Transverse colon (tissue), 4 donors: ENCODE results near the gene TIMP3. TPM values are rescaled to one million over a fixed set of nuclear protein-coding genes. Genes with fewer than 3 reads are reported as not detected.
"Not testable (repeated sequence)": the region's sequence is repeated elsewhere in the genome, so short reads cannot be mapped to it uniquely, and the experiment has no call there.

Experiments
- DNase-seq: peaks from one replicate; pipeline ENCODE4 v3.0.0-alpha.2; 2019
- H3K27ac ChIP-seq, 4 donors: fragments of 200-600 bp; sonication (generic); 2 replicates each; pipeline ENCODE4 v1.5.1; 2016 to 2018; ENCODE audit warnings: inconsistent platforms in 4 of 4
- H3K27me3 ChIP-seq: fragments of 200-600 bp; sonication (generic); 2 replicates; pipeline ENCODE4 v1.5.1; 2017; ENCODE audit warnings: inconsistent platforms
- H3K36me3 ChIP-seq, 4 donors: fragments of 200-600 bp; sonication (generic); 2 replicates each; pipeline ENCODE4 v1.5.1; 2017 to 2019; ENCODE audit warnings: inconsistent platforms in 4 of 4
- H3K4me1 ChIP-seq, 4 donors: fragments of 200-600 bp; sonication (generic); 2 replicates each; pipeline ENCODE4 v1.5.1; 2017 to 2020; ENCODE audit warnings: inconsistent platforms in 4 of 4
- H3K4me3 ChIP-seq, 4 donors: fragments of 200-600 bp; sonication (generic); 1 replicate in 1 of 4; 2 replicates in 3 of 4; pipeline versions ENCODE4 v1.5.1 to v1.6.1; 2017 to 2019; ENCODE audit warnings: inconsistent platforms in 4 of 4
- H3K9me3 ChIP-seq, 2 donors: fragments of 200-600 bp; sonication (generic); 2 replicates each; pipeline ENCODE4 v1.5.1; 2017 to 2019; ENCODE audit warnings: inconsistent platforms in 2 of 2
- EP300 ChIP-seq: sonication (generic); formaldehyde crosslinking; IDR thresholded peaks from one replicate; pipeline ENCODE4 v1.6.1; 2017; ENCODE audit warnings: antibody characterized with exemption, low read depth
- POLR2A ChIP-seq: fragments of 450-650 bp; IDR thresholded peaks from one replicate; pipeline ENCODE4 v1.6.1; 2016; ENCODE audit warnings: antibody characterized with exemption, mild to moderate bottlenecking, moderate library complexity
- POLR2AphosphoS5 ChIP-seq, 3 donors: sonication (generic); formaldehyde crosslinking; IDR thresholded peaks; one replicate each; pipeline ENCODE4 v1.6.1; 2016; ENCODE audit warnings: antibody characterized with exemption in 3 of 3
- WGBS, 2 donors: methylation state at CpG; one replicate each; pipeline ENCODE4 v1.1.5; 2018; ENCODE audit warnings: low coverage in 1 of 2; 5-methylcytosine and 5-hydroxymethylcytosine counted together
- in situ Hi-C, 4 donors: fragments of 200-750 bp; cut with MboI; loops; one replicate each; pipeline versions ENCODE4 v1.15.0 to v1.15.1; 2017; ENCODE audit warnings: low sequenced_read_pairs in 3 of 4, low pct_ligation_motif_present in 1 of 4, low pct_unique_long_range_greater_than_20kb in 1 of 4
- intact Hi-C: fragments of 100-400 bp; cut with DNase I; formaldehyde crosslinking; loops from one replicate; pipeline ENCODE4 v1.15.1; 2023; ENCODE audit warnings: low total_unique reads
- total RNA-seq, 4 donors: library from RNA; depleted of rRNA; stranded (reverse); fragments of >200 nt; gene quantifications; one replicate each; pipeline ENCODE4 v1.1.0, GENCODE V29; 2016
- TF ChIP-seq, protein P1 (sequence below), 5 experiments: fragments of 200-600 bp in 3 of 5; fragments of 450-650 bp in 2 of 5; sonication (generic) in 3 of 5; IDR thresholded peaks; 1 replicate in 2 of 5; 2 replicates in 3 of 5; pipeline ENCODE4 v1.5.1; 2016 to 2017; ENCODE audit warnings: antibody characterized with exemption in 5 of 5, inconsistent platforms in 3 of 5, mild to moderate bottlenecking in 2 of 5, moderate library complexity in 1 of 5

TIMP3 gene
- total RNA-seq, 4 donors from 2014 or later, result 49.7 to 158 (median 62.4) TPM

DNA sequence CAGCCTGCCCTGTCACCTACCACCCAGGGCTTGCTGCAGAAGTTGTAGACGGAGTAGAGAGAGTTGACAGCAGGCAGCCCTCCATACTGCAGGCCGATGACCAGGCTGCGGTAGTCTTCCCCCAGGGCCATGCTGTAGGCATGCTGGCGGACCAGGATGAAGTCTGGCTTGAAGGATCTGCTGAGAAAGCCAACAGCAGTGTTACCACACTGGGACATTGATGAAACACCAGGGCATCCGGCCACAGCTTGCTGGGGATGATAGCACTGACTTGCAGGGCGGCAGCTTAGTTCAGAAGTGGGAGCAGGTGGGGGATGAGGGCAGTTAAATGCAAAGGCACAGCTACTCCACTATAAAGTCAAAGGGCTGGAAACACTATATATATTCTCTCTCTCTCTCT lies 67.4 kb downstream of the TIMP3 start:
- intact Hi-C loops, result no loop called here
- no peaks in the 10 kb centered on the region for H3K9me3 ChIP-seq
- 77% methylated on average over 3 of the region's 6 CpGs; no CpG with 5 or more reads in 1 of the 2 donors for WGBS, 2 donors
- TF ChIP-seq POLR2AphosphoS5 (IDR thresholded peaks at IDR 0.05) (no peak), EP300 (no peak), POLR2A (no peak)
- TF ChIP-seq, protein P1, sequence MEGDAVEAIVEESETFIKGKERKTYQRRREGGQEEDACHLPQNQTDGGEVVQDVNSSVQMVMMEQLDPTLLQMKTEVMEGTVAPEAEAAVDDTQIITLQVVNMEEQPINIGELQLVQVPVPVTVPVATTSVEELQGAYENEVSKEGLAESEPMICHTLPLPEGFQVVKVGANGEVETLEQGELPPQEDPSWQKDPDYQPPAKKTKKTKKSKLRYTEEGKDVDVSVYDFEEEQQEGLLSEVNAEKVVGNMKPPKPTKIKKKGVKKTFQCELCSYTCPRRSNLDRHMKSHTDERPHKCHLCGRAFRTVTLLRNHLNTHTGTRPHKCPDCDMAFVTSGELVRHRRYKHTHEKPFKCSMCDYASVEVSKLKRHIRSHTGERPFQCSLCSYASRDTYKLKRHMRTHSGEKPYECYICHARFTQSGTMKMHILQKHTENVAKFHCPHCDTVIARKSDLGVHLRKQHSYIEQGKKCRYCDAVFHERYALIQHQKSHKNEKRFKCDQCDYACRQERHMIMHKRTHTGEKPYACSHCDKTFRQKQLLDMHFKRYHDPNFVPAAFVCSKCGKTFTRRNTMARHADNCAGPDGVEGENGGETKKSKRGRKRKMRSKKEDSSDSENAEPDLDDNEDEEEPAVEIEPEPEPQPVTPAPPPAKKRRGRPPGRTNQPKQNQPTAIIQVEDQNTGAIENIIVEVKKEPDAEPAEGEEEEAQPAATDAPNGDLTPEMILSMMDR (IDR thresholded peaks at IDR 0.05), result no peak
- H3K27ac ChIP-seq, result no peak overlapping the region
- DNase-seq, result no peak
- no peaks in the 10 kb centered on the region for H3K4me1 ChIP-seq
- H3K36me3 ChIP-seq, result no peaks in the 10 kb centered on the region
- H3K4me3 ChIP-seq, result no peak overlapping the region
- no peaks in the 10 kb centered on the region for H3K27me3 ChIP-seq
- in situ Hi-C loops, result no loop called here

DNA sequence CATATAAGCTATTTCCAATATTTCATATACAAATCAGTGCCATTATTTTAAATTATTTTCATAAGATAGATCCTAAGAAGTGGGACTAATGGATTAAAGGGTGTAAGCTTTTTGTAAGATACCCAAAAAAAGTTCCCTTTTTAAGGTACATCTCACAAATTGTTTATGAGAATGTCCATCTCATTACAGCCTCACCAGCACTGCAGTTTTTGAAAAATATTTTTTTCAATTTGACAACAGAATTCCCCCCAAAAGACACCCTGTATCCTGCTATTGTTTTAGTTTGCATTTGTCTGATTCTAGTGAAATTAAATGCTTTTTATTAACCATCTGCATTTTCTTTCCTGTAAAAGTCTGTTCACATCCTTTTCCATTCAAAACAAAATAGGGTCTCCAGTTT lies 69.0 kb downstream of the TIMP3 start:
- H3K4me1 ChIP-seq, result no peaks in the 10 kb centered on the region
- H3K36me3 ChIP-seq, result no peaks in the 10 kb centered on the region
- intact Hi-C loops, result no loop called here
- H3K4me3 ChIP-seq, result no peak overlapping the region
- in situ Hi-C loops, result no loop called here
- TF ChIP-seq, protein P1 (IDR thresholded peaks at IDR 0.05), result no peak
- TF ChIP-seq EP300 (no peak), POLR2A (no peak), POLR2AphosphoS5 (IDR thresholded peaks at IDR 0.05) (no peak)
- H3K9me3 ChIP-seq, result no peaks in the 10 kb centered on the region
- no peak overlapping the region for H3K27ac ChIP-seq
- DNase-seq, result no peak
- H3K27me3 ChIP-seq, result no peaks in the 10 kb centered on the region

DNA sequence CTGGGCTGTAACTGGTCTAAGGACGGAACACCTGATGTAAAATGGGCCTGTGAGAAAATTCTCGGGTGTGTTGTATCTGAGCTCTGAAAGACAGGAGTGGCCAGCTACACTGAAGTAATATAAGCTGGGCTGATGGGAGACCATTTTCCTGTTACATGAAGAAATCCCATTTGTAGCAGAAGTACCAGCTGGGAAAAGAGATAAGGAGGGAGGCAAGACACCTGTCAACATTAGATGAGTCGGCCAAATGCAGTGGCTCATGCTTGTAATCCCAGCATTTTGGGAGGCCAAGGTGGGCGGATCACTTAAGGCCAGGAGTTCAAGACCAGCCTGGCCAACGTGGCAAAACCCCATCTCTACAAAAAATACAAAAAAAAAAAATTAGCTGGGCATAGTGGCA lies 72.1 kb downstream of the TIMP3 start:
- H3K9me3 ChIP-seq, H3K36me3 ChIP-seq, H3K27me3 ChIP-seq, in situ Hi-C loops, H3K27ac ChIP-seq, H3K4me1 ChIP-seq, H3K4me3 ChIP-seq, DNase-seq, intact Hi-C loops: not testable (repeated sequence)
- 74 to 92% methylated on average over 3 to 5 of the region's 5 CpGs for WGBS, 2 donors

DNA sequence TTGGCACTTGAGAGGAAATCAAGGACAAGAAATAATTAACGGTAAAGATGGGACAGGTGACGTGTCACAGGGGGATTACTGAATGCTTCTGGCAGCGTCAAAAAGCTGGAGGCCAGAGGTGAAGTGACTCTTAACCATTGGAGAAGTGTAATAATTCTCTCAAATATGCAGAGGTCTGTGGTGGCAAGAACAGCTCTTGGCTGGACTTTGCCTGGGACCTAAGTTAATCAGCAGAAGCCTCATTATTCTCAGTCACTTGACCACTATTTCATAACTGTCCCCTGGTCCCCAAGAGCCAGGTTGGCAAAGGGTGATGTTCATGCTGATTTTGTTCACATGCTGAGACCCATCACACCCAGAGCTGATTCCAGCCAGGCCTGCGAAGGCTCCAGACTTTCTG lies 72.9 kb downstream of the TIMP3 start:
- in situ Hi-C loops, result no loop called here
- WGBS, 2 donors, result 78 to 80% methylated on average over 4 of the region's 4 CpGs
- Histone ChIP-seq H3K27ac (no peak overlapping the region), H3K4me3 (no peak overlapping the region), H3K27me3 (no peaks in the 10 kb centered on the region), H3K36me3 (no peaks in the 10 kb centered on the region), H3K9me3 (no peaks in the 10 kb centered on the region), H3K4me1 (no peaks in the 10 kb centered on the region)
- TF ChIP-seq, protein P1 (IDR thresholded peaks at IDR 0.05), result no peak
- TF ChIP-seq POLR2AphosphoS5 (IDR thresholded peaks at IDR 0.05) (no peak), POLR2A (no peak), EP300 (no peak)
- intact Hi-C loops, result no loop called here
- no peak for DNase-seq

DNA sequence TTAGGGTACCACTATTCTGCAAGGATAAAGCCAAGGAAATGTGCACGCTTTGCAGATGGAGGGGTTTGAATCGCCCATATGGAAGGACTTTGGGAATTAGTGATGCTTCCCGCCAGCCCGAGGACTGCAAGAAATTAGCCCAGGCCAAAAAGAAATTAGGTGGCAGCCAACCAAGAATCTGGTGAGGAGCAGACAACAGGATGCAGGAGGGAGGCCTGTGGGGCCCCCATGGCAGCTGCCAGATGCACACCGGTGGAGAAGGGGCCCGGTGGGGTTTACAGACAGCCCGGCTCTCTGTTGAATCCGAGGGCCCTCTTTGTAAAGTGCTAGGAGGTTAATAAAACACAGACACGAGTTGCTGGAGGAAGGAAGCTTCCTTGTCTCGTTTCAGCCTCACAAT lies 73.5 kb downstream of the TIMP3 start:
- H3K36me3 ChIP-seq, result no peaks in the 10 kb centered on the region
- in situ Hi-C loops, result no loop called here
- no peak overlapping the region for H3K4me3 ChIP-seq
- intact Hi-C loops, result no loop called here
- no peak overlapping the region for H3K27ac ChIP-seq
- WGBS, 2 donors, result 39 to 66% methylated on average over 7 to 10 of the region's 10 CpGs
- TF ChIP-seq POLR2A (no peak), POLR2AphosphoS5 (IDR thresholded peaks at IDR 0.05) (no peak), EP300 (no peak)
- TF ChIP-seq, protein P1 (IDR thresholded peaks at IDR 0.05), result no peak
- no peaks in the 10 kb centered on the region for H3K27me3 ChIP-seq
- no peaks in the 10 kb centered on the region for H3K4me1 ChIP-seq
- no peak for DNase-seq
- H3K9me3 ChIP-seq, result no peaks in the 10 kb centered on the region
